ENCODE measurements around the gene SSRP1.
"Not testable (repeated sequence)": the region's sequence is repeated elsewhere in the genome, so short reads cannot be mapped to it uniquely, and the experiment has no call there.

Gene SSRP1

GRCh38 chr11:57299150-57299737, 36.4 kb downstream of the SSRP1 start:
- no peak for DNase-seq

- DNase-seq = no peak
These were observed 38.5 kb downstream of the SSRP1 start for GRCh38 chr11:57297221-57297620.

- DNase-seq = not testable (repeated sequence)
These were observed 39.5 kb downstream of the SSRP1 start for GRCh38 chr11:57296205-57296604.

DNA sequence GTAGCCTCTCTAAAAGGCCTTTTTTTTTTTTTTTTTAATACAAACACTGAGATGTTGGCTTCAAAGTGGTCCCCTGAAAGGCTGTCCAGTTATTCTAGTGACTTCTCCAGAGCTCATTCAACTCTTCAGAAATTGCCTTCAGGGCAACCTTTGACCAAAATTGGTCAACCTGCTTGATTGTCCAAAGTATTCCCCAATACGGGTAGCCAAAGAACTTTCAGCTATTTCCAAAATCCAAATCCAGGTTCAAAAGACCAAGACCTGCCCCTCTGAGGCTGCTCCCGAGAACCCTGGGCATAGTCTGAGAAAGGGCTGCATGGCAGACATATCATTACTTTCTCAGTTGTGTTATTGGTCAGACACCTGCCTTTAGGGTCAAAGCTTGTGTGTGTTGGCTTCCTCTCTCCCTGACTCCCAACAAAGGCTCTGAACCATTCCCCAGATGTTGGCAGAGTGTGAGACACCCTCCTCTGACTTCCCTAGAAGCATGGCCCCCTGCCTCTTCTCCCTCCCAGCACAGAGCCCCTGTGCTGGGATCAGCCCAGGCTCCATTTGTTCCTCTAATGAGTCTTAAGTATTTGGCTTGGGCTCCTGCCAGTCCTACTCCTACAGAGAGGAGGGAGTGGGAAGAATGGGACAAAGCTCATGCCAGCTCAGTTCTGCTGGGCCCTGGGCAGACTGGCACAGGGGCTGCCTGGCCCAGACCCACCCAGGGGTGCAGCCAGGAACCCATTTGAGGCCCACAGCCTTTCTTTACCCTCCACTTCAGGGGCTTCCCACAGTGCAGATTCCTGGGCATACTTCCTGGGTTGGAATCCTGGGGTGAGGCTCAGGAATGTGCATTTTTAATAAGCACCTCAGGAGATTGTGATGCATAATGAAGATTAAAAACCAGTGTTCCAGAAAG, 41.2 kb downstream of the SSRP1 start:
- peak; percentile 62 for DNase-seq

GRCh38 chr11:57290288-57290687, 45.4 kb downstream of the SSRP1 start:
- DNase-seq = no peak

DNA sequence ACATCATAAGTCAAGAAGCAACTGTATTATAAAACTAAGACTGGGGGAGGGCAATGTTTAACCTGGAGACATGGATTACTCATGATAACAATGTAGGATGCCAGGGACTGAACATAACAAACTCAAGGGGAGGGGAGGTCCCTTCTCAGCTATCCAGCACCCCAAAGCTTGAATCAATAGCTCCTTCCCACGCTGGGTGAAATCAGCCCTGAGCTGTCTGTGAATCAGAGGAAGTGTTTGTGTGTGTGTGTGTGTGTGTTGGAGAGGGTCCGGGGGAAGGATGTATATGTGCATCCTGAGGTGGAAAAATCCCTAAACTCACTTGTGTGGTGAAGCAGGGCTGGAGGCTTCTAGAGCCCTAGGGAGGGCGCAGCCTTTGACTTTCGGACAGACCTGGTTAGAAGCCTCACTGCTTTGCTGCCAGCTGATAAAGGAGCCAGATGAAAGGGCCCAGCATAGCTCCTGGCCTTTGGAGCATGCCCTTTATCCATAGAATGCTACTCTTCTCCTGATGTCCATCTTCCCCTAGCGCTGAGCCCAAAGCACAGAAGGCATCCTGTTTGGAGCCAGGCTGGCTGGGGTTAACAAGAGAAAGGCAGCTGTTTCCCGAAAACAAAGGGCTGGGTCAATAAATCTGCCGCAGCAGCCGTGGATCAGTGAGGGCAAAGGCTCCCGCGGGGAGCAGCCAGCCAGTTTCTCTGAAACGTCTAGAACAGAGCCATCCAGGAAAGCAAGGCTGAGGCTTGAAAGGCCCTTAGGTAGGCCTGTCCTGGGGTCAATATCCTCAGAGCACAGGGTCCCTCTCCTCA, 46.7 kb downstream of the SSRP1 start:
- DNase-seq = peak; percentile 84

DNA sequence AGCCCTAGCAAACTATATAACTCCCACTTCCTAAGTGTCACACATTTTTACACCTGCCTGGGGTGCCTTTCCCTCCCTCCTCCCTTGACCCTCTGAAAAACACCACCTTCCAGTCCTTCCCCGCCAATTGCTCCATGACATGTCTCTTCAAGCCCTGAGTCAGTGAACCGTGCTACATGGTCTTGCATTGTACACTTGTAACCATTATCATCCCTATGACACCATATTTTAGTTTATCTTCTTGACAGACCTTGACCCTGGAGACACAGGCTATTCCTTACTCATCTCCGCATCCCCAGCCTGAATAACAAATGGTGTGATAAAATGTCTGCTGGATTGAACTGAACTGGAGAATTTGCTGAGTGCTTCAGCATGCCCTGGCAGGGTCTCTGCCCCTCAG, 47.8 kb downstream of the SSRP1 start:
- no peak for DNase-seq

DNA sequence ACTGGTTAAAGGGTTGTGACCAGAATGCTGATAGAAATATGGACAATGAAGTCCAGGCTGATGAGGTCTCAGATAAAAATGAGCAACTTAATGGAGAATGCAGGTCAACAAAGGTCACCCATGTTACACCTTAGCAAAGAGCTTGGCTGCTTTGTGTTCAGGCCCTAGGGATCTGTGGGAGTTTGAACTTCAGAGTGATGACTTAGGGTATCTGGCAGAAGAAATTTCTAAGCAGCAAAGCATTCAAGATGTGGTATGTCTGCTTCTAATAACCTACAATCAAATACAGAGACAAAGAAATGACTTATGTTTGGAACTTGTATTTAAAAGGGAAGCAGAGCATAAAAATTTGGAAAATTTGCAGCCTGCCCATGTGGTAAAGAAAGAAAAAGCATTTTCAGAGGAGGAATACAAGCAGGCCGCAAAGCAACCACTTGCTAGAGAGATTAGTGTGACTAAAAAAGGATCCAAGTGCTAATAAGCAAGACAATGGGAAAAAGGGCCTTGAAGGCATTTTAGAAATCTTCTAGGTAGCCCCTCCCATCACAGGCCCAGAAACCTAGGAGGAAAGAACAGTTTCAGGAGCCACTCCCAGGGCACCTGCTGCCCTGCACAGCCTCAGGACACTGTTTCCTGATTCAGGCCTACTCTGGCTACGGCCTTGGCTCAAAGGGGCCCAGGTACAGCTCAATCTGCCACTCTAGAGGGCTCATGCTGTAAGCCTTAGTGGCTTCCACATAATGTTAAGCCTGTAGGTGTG, 52.3 kb downstream of the SSRP1 start:
- peak; percentile 19 for DNase-seq

GRCh38 chr11:57281546-57281945, 54.1 kb downstream of the SSRP1 start:
- not testable (repeated sequence) for DNase-seq

DNA sequence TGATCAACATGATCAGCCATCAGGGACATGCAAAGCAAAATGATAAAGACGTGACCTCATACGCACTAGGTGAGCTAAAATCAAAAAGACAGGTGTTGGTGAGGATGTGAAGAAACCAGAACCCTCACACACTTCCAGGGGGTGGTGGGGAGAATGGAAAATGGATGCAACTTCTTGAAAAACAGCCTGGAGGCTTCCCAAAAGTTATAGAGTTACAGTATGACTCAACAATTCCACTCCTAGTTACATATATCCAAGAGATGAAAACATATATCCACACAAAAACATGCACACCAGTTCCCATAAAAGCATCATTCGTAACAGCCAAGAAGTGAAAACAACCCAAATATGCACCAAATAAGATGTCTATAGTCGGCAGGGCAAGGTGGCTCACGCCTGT, 56.6 kb downstream of the SSRP1 start:
- peak; percentile 75 for DNase-seq

DNA sequence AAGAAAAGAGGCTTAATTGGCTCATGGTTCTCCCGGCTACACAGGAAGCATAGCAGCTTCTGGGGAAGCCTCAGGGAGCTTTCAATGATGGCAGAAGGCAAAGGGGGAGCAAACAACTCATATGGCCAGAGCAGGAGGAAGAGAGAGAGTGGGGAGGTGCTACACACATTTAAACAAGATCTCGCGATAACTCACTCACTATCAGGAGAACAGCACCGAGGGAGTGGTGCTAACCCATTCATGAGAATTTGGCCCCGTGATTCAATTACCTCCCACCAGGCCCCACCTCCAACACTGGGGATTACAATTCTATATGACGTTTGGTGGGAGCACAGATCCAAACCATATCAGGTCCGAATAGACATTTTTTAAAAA, 57.0 kb downstream of the SSRP1 start:
- DNase-seq = peak; percentile 15

DNA sequence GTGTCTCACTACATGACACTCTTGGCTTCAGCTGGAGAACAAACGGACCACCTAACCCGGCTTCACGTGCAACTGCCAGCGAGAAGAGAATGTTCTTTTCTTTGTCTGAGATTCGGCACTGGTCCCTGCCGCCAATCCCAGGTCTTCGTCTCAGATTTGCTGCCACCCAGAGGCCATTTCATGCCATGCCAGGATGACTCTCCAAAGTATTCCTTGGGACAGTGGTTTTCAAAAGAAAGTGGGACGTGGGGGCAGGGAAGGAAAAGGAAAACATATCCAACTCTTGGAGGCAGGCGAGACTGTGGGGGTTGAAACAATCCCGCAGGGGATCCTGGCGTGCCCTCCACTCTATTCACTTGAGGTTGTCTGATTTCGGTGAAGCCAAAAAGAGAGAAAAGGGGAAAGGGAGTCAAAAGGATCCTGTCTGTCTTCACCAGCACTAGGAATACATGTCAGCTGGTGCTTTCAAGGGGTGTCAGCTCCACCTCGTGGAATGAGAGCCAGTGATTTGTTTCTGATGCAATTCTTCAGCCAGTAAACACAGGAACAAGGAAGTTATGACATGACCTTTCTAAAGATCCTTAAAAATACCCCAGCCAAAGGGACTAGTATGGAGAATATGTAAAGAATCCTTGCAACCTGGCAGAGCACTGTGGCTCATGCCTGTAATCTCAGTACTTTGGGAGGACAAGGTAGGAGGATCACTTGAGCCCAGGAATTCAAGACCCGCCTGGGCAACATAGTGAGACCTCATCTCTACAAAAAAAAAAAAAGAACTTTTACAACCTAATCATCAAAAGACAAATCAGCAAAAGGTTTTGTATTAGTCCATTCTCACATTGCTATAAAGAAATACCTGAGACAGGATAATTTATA, 57.6 kb downstream of the SSRP1 start:
- DNase-seq = peak; percentile 87

GRCh38 chr11:57276971-57277675, 58.6 kb downstream of the SSRP1 start:
- DNase-seq = no peak

GRCh38 chr11:57276169-57276970, 59.3 kb downstream of the SSRP1 start:
- DNase-seq = no peak

Measured in fibroblast of skin of right quadriceps (primary cell).